HG03460 (cell line): ENCODE data around the gene UBAC1.
"Not testable (repeated sequence)": the region's sequence is repeated elsewhere in the genome, so short reads cannot be mapped to it uniquely, and the experiment has no call there.

ENCODE experiments used
- ATAC-seq: cut with Tn5 transposase; IDR thresholded peaks from one replicate; pipeline ENCODE4 v1.9.1; 2021; ENCODE audit not compliant: unreplicated experiment

The UBAC1 gene

DNA sequence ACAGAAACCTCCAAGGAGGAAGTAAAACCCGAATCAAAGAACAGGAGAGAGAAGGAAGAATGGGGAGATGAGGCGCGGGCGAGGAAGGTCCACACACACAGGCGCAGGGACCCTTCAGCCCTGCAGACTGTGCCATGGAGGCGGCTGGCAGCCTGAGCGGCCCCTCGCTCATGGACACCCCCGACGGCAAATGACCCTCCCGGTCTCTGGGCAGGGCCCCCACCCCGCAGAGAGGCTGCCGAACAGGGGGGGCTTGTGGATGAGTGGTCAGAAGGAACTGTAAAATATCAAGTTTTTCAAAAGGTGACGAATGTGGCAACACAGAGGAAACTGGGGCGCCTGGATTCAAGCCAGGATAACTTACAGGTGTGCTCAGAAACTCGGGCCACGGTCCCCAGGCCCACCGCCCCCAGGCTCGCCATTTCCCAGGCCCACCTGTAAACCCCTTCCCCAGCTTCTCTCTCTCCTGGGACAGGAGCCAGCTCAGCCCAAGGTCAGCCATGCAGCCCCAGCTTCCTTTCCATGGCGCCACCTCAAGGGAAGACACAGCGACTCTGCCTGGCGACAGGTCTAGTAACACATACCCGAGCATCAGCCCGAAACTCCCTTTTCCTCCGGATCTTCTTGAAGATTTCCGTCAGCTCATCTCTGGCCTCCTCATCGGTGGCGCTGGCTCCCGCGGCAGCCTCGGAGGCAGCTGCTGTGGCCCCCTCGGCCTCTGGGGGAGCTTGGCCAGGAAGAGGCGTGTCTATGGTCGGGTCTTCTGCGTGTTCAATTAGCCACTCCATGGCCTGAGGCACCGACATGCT lies 16.5 kb downstream of the UBAC1 start:
- ATAC-seq = no peak

GRCh38 chr9:135943604-135944003 lies 17.6 kb downstream of the UBAC1 start:
- not testable (repeated sequence) for ATAC-seq

GRCh38 chr9:135941288-135941995 lies 19.7 kb downstream of the UBAC1 start:
- no peak for ATAC-seq

DNA sequence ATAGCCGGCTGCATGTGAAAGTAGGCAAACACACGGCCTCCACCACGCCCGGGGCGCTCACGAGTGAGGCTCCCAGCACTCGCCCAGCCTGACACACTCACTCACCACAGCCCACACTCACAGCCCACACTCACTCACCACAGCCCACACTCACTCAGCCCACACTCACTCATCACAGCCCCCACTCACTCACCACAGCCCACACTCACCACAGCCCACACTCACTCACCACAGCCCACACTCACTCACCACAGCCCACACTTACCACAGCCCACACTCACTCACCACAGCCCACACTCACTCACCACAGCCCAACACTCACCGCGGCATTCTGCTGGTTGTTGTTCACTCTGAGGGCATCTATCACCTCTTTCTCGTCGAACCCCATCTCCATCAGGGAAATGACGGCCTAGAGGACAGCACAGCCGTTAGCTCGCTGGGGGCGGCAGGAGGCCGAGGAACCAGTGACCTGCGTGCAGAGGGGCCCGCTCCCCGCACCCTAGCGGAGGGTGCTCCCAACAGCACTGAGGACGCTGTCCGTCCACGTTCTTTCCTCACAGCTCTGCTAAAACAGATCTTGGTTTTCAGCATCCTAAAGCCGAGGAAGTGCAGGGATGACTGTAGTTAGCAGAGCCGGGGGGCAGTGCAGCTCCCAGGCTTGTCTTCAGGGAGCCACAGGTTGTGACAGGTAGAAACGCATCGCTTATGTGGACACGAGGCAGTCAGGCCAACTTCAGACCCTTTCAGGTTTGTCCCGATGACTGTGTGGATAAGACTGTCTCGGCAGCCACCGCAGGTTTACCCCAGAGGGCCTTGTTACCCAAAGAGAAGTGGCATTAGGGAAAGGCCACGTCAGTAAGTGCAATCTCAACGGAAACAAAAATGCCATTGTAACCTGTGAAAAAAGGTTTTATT lies 21.6 kb downstream of the UBAC1 start:
- ATAC-seq = no peak

DNA sequence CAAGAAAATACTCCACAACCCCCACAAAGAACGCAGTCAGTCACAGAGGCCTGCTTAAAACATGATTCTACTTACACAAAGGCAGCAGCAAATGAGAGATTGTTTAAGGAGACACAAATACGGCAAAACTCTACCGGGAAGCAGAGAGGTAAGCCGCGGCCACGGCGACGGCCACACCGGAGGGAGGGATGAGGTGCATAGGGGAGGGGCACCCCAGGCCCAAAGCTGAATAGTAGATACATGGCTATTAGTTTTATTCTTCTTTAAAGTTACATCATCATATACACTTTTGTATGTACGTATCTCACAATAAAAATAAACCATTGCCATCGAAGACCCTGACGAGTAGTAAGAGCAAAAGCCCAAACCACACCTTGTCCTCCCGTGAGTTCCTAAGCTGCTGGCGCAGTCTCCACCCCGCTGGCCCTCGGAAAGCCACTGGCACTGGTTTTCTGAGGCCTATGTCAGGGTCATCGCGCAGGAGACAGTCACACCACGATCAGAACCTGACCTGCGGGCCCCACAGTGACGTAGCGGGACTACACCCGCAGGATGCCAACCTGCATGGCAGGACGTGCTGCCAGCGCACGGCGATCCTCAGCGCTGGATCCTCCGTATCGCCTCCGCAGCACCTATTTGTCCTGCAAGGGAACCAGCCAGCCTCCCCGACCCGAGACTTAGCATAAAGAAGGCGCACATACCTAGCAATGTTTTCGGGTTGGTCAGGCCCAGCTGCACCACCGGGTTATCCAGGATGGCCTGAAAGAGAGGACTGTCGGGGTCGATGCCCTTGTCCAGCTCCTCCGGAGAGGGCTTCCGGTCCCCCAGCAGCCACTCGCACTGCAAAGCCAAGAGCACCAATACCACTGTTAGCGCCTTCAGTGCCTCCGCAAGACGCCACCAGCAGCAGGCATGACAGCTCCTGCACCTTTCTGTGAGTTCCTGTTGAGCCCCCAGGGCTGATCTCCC lies 23.4 kb downstream of the UBAC1 start:
- ATAC-seq = no peak

DNA sequence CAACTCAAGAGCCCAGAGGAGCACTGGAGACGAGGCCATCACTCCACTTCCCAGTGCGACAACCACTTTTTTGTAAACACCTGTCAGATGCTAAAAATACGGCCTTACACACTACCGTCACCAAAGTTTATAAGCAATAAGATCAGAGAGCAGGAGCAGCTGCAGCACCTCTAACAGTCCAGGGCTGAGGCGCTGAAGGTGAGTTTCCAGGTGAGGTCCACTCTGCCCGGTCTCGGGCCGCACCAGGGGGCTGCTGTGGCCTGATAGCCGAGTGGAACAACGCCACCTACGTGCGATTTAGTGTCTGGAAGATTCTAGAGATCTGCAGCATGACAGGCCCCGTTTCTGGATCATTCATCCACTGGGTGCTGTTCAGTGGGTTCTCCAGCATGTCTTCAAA lies 28.1 kb downstream of the UBAC1 start:
- no peak for ATAC-seq

GRCh38 chr9:135932656-135933055 lies 28.5 kb downstream of the UBAC1 start:
- ATAC-seq = no peak

DNA sequence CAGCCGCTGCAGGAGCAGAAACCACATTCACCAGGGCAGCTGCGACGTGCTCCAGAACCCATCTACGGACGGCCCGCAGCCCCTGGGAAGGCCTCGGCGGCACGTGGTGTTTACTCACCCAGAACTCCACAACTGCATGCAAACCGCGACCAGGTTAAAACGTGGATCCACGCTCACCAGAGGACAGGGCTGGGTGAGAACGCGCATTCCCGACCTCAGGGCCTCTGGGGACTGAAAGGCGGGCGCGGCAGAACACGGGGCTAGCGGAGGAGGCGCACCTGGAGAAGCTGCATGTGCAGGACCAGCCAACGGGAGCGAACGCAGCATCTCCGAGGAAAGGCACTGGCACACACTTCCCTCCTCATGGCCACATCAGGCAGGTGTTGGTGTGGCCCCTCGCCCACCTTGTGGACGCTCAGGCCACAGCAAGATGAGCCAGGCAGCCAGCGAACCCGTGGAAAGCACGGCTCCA lies 29.8 kb downstream of the UBAC1 start:
- no peak for ATAC-seq

DNA sequence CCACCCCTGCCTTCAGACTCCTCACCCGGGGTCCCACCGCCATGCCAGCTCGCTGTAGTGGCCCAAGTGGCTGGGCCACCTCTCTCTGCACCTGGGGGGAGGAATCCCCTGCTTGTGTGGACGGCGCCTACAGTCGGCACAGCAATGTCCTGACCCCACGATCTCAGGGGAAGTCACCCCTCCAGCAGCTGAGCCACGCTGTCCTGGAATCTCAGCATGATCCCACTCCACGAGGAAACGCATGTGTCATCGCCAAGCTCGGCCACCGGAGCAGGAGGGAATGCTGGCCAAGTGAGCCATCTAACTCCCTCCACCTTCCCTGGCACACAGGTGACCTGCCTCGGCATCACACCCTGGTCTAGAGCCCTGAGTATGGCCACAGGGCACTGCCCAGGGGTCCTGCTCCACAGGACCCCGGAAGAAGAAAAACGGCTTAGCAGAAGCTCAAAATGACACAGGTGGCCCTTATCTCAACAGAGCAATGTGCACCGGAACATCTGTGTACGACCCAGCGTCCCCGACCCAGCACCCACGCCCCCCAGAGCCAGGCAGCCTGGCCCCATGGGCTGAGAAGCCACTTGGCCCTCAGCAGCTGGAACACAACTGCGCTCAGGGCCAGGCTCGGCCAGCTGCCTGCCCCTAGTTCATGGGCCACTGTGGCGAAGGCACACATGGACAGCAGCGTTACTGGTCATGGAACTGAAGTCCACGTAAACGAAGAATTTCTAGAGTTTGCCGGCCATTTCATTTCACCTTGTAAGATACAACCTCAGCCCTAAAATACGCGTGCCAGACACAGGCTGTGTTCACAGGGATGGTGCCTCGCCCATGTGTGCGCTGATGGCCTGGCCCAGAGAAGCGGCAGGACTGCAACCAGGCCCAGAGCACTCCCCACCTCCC lies 30.5 kb downstream of the UBAC1 start:
- ATAC-seq = no peak

GRCh38 chr9:135929656-135930445 lies 31.3 kb downstream of the UBAC1 start:
- ATAC-seq = no peak

- ATAC-seq = no peak
Measured at GRCh38 chr9:135928731-135929655, 32.2 kb downstream of the UBAC1 start.

- ATAC-seq = no peak
Measured at GRCh38 chr9:135928074-135928730, 33.0 kb downstream of the UBAC1 start.

DNA sequence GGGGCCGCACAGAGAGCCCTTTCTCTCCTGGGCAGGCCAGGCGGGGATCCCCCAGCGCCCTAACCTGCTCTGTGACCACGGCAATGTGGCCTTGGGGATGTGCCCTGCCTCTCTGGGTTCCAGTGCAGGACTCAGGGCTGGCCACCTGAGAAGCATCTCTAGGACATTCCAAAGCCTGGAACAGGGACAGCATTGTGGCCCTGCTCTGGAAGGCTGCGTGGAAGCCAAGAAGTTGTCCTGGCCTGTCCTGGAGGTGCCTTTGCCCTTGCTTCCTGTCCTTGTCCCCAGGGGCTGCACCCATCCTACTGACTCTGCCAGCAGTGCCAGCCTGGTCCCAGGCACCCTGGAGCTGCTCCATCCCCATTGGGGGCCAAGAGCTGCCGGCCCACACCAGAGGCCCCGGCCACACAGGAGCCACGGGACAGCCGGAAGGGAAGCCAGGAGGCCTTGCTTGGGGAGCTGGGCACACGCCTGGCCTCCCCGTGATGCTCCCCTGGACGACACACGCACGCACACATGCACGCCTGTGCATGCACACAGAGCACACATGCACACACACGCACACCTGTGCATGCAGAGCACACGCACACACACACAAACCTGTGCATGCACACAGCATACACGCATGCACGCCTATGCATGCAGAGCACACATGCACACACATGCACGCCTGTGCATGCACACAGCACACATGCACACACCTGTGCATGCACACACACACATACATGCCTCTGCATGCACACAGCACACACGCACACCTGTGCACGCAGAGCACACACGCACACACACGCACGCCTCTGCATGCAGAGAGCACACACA lies 33.8 kb downstream of the UBAC1 start:
- ATAC-seq = no peak

GRCh38 chr9:135926402-135927194 lies 34.6 kb downstream of the UBAC1 start:
- ATAC-seq = no peak

GRCh38 chr9:135925496-135926133 lies 35.6 kb downstream of the UBAC1 start:
- ATAC-seq = no peak
